Measurements from ENCODE around the gene GAGE13.
"Not testable (repeated sequence)": the region's sequence is repeated elsewhere in the genome, so short reads cannot be mapped to it uniquely, and the experiment has no call there.

- TF ChIP-seq, protein P1, sequence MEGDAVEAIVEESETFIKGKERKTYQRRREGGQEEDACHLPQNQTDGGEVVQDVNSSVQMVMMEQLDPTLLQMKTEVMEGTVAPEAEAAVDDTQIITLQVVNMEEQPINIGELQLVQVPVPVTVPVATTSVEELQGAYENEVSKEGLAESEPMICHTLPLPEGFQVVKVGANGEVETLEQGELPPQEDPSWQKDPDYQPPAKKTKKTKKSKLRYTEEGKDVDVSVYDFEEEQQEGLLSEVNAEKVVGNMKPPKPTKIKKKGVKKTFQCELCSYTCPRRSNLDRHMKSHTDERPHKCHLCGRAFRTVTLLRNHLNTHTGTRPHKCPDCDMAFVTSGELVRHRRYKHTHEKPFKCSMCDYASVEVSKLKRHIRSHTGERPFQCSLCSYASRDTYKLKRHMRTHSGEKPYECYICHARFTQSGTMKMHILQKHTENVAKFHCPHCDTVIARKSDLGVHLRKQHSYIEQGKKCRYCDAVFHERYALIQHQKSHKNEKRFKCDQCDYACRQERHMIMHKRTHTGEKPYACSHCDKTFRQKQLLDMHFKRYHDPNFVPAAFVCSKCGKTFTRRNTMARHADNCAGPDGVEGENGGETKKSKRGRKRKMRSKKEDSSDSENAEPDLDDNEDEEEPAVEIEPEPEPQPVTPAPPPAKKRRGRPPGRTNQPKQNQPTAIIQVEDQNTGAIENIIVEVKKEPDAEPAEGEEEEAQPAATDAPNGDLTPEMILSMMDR (IDR thresholded peaks at IDR 0.05): not testable (repeated sequence)
- TF ChIP-seq POLR2A, POLR2AphosphoS5 (IDR thresholded peaks at IDR 0.05): not testable (repeated sequence)
Observed at GRCh38 chrX:49331282-49331681, at the start of gene GAGE13.
